Epithelial cell of prostate (primary cell): ENCODE measurements around the gene NRL.
"Not testable (repeated sequence)": the region's sequence is repeated elsewhere in the genome, so short reads cannot be mapped to it uniquely, and the experiment has no call there.

Experiments used
- DNase-seq: peaks from one replicate; pipeline ENCODE4 v3.0.0-alpha.2; 2011; ENCODE audit warnings: low read depth, low spot score
- H3K27ac ChIP-seq: fragments of 450-650 bp; 2 replicates; pipeline ENCODE4 v1.5.1; 2017; ENCODE audit warnings: mild to moderate bottlenecking

Gene NRL

GRCh38 chr14:24036169-24036962 is 78.4 kb downstream of the NRL start:
- no peak for DNase-seq

GRCh38 chr14:24035769-24036168 is 79.0 kb downstream of the NRL start:
- not testable (repeated sequence) for DNase-seq, H3K27ac ChIP-seq

More at GRCh38 chr14:24036169-24036962, 78.4 kb downstream of the NRL start:
- peak overlapping the region; percentile 23 for H3K27ac ChIP-seq

- peak; percentile 86 for DNase-seq
- peak overlapping the region; percentile 15 for H3K27ac ChIP-seq
Measured at GRCh38 chr14:24032727-24033418, 81.9 kb downstream of the NRL start.

DNA sequence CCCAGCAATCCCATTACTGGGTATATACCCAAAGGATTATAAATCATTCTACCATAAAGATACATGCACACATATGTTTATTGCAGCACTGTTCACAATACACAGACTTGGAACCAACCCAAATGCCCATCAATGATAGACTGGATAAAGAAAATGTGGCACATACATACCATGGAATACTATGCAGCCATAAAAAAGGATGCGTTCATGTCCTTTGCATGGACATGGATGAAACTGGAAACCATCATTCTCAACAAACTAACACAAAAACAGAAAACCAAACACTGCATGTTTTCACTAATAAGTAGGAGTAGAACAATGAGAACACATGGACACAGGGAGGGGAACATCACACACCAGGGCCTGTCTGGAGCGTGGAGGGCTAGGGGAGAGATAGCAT is 83.4 kb downstream of the NRL start:
- DNase-seq, H3K27ac ChIP-seq: not testable (repeated sequence)

GRCh38 chr14:24029687-24030086 is 85.1 kb downstream of the NRL start:
- not testable (repeated sequence) for H3K27ac ChIP-seq, DNase-seq
